H1 (cell line): ENCODE measurements around the gene SLC30A7. TPM values are rescaled to one million over a fixed set of nuclear protein-coding genes. Genes with fewer than 3 reads are reported as not detected.

Experiments used
- CTCF ChIA-PET: fragments of 300-600 bp; sonication (Branson Sonifier 250); formaldehyde crosslinking; loops from one replicate; lab custom pipeline; 2021; ENCODE audit not compliant: partially characterized antibody; lab: Charles Lee
- POLR2A ChIA-PET: fragments of 300-600 bp; sonication (Branson Sonifier 250); formaldehyde crosslinking; loops from one replicate; lab custom pipeline; 2021; ENCODE audit warnings: inconsistent platforms; ENCODE audit not compliant: partially characterized antibody; lab: Charles Lee
- DNase-seq, 2 experiments: peaks; one replicate each; pipeline versions ENCODE4 v3.0.0 to v3.0.0-alpha.2; 2010 to 2022; ENCODE audit warnings: low spot score in 2 of 2, low read depth in 1 of 2, mixed read lengths in 1 of 2
- FAIRE-seq: peaks from 2 replicates; lab custom pipeline; 2011; peaks lifted over from hg19 to GRCh38; lab: Jason Lieb, UNC
- H2AFZ ChIP-seq: 2 replicates; pipeline ENCODE4 v1.8.1; 2012; ENCODE audit warnings: low read length, inconsistent platforms
- H2AK5ac ChIP-seq: 2 replicates; pipeline ENCODE4 v1.6.1; 2013; ENCODE audit warnings: low read depth, low read length
- H2BK120ac ChIP-seq: replicated peaks from 2 replicates; pipeline ENCODE3; 2013; ENCODE audit warnings: low read depth, low read length, inconsistent platforms
- H2BK12ac ChIP-seq: 2 replicates; pipeline ENCODE4 v1.6.1; 2013; ENCODE audit warnings: low read depth, low read length
- H2BK15ac ChIP-seq: 2 replicates; pipeline ENCODE4 v1.6.1; 2013; ENCODE audit warnings: low read length
- H2BK20ac ChIP-seq: 2 replicates; pipeline ENCODE4 v1.6.1; 2013; ENCODE audit warnings: low read length
- H2BK5ac ChIP-seq: 2 replicates; pipeline ENCODE4 v1.6.1; 2013; ENCODE audit warnings: low read depth, low read length
- H3K14ac ChIP-seq: 2 replicates; pipeline ENCODE4 v1.6.1; 2013; ENCODE audit warnings: inconsistent platforms; ENCODE audit not compliant: insufficient read length
- H3K18ac ChIP-seq: 2 replicates; pipeline ENCODE4 v1.6.1; 2013; ENCODE audit warnings: low read length; ENCODE audit errors: extremely low read depth
- H3K23ac ChIP-seq: 2 replicates; pipeline ENCODE4 v1.6.1; 2013; ENCODE audit warnings: inconsistent platforms; ENCODE audit not compliant: insufficient read length
- H3K23me2 ChIP-seq: 2 replicates; pipeline ENCODE4 v1.6.1; 2013; ENCODE audit warnings: low read depth, low read length
- H3K27ac ChIP-seq: 2 replicates; pipeline ENCODE4 v1.6.1; 2011; ENCODE audit warnings: low read depth, low read length, inconsistent platforms
- H3K27me3 ChIP-seq, 4 experiments: replicated peaks in 1 of 4; 1 replicate in 1 of 4; 2 replicates in 3 of 4; pipeline versions ENCODE4 v1.6.1 to v1.8.1; 2011 to 2013; ENCODE audit warnings: low read length in 3 of 4, mild to moderate bottlenecking in 3 of 4, inconsistent platforms in 2 of 4, mixed read lengths in 2 of 4, moderate library complexity in 1 of 4; ENCODE audit not compliant: control insufficient read depth in 3 of 4, insufficient read depth in 3 of 4; ENCODE audit errors: extremely low read depth in 1 of 4
- H3K36me3 ChIP-seq, 4 experiments: 2 replicates each; pipeline versions ENCODE4 v1.6.1 to v1.8.1; 2011 to 2013; ENCODE audit warnings: mild to moderate bottlenecking in 4 of 4, low read length in 3 of 4, moderate library complexity in 2 of 4, control low read depth in 1 of 4, inconsistent platforms in 1 of 4; ENCODE audit not compliant: insufficient read depth in 4 of 4, control insufficient read depth in 2 of 4
- H3K4ac ChIP-seq: replicated peaks from 2 replicates; pipeline ENCODE3; 2013; ENCODE audit warnings: low read length, low read depth, mixed read lengths, inconsistent platforms; ENCODE audit not compliant: insufficient read length
- H3K4me1 ChIP-seq, 4 experiments: replicated peaks in 1 of 4; 1 replicate in 1 of 4; 2 replicates in 3 of 4; pipeline versions ENCODE4 v1.6.1 to v1.8.1; 2011 to 2013; ENCODE audit warnings: low read length in 3 of 4, inconsistent platforms in 2 of 4, mixed read lengths in 1 of 4; ENCODE audit not compliant: insufficient read depth in 4 of 4, control insufficient read depth in 3 of 4
- H3K4me2 ChIP-seq, 2 experiments: 2 replicates each; pipeline versions ENCODE4 v1.6.1 to v1.8.1; 2011 to 2013; ENCODE audit warnings: low read depth in 2 of 2, low read length in 2 of 2, control low read depth in 1 of 2, inconsistent platforms in 1 of 2, mild to moderate bottlenecking in 1 of 2; ENCODE audit not compliant: insufficient read depth in 1 of 2
- H3K4me3 ChIP-seq, 4 experiments: fragments of 200-600, 300-600 bp in 1 of 4; sonication (generic), shearing (Covaris generic), sonication (Bioruptor Twin) in 1 of 4; 2 replicates each; pipeline versions ENCODE4 v1.5.1 to v1.8.1; 2011 to 2016; ENCODE audit warnings: low read length in 4 of 4, low read depth in 3 of 4, control low read depth in 2 of 4, inconsistent platforms in 2 of 4, mild to moderate bottlenecking in 2 of 4, mixed read lengths in 1 of 4, moderate library complexity in 1 of 4; ENCODE audit not compliant: insufficient read depth in 2 of 4; ENCODE audit errors: extremely low read depth in 1 of 4
- H3K56ac ChIP-seq: replicated peaks from 2 replicates; pipeline ENCODE3; 2013; ENCODE audit warnings: low read depth, mild to moderate bottlenecking, mixed read lengths, low read length, inconsistent platforms; ENCODE audit not compliant: insufficient read length
- H3K79me1 ChIP-seq: 2 replicates; pipeline ENCODE4 v1.6.1; 2013; ENCODE audit warnings: low read depth, low read length, control low read depth
- H3K79me2 ChIP-seq, 2 experiments: 2 replicates each; pipeline versions ENCODE4 v1.6.1 to v1.8.1; 2012 to 2013; ENCODE audit warnings: low read length in 2 of 2, mild to moderate bottlenecking in 2 of 2, inconsistent platforms in 1 of 2; ENCODE audit not compliant: insufficient read depth in 2 of 2, control insufficient read depth in 1 of 2
- H3K9ac ChIP-seq, 4 experiments: replicated peaks in 1 of 4; 1 replicate in 1 of 4; 2 replicates in 3 of 4; pipeline versions ENCODE4 v1.6.1 to v1.8.1; 2011 to 2013; ENCODE audit warnings: low read depth in 3 of 4, low read length in 3 of 4, control low read depth in 2 of 4, mild to moderate bottlenecking in 2 of 4, moderate library complexity in 2 of 4, inconsistent platforms in 1 of 4; ENCODE audit errors: extremely low read depth in 1 of 4
- H3K9me3 ChIP-seq, 2 experiments: 2 replicates each; pipeline versions ENCODE4 v1.6.1 to v1.8.1; 2012 to 2013; ENCODE audit warnings: mild to moderate bottlenecking in 2 of 2, moderate library complexity in 2 of 2, control low read depth in 1 of 2, inconsistent platforms in 1 of 2, low read depth in 1 of 2, low read length in 1 of 2, mixed read lengths in 1 of 2; ENCODE audit not compliant: insufficient read depth in 2 of 2
- H4K20me1 ChIP-seq, 2 experiments: replicated peaks in 1 of 2; 2 replicates each; pipeline versions ENCODE3 to v1.8.1; 2011 to 2013; ENCODE audit warnings: inconsistent platforms in 2 of 2, low read length in 2 of 2, mild to moderate bottlenecking in 1 of 2; ENCODE audit not compliant: insufficient read depth in 2 of 2, control insufficient read depth in 1 of 2
- H4K5ac ChIP-seq: 2 replicates; pipeline ENCODE4 v1.6.1; 2013; ENCODE audit warnings: low read length, low read depth, mixed read lengths, inconsistent platforms; ENCODE audit not compliant: insufficient read length
- H4K8ac ChIP-seq: 2 replicates; pipeline ENCODE4 v1.8.0; 2013; ENCODE audit warnings: mild to moderate bottlenecking, moderate library complexity, low read length, inconsistent platforms; ENCODE audit not compliant: insufficient read depth; ENCODE audit errors: extremely low read depth
- H4K91ac ChIP-seq: replicated peaks from 2 replicates; pipeline ENCODE3; 2013; ENCODE audit warnings: low read length, mixed read lengths, inconsistent platforms; ENCODE audit not compliant: insufficient read length
- BCL11A ChIP-seq, 2 experiments: IDR thresholded peaks; one replicate each; pipeline ENCODE4 v1.6.1; 2011; ENCODE audit warnings: low read depth in 2 of 2, low read length in 2 of 2, mild to moderate bottlenecking in 2 of 2
- CEBPB ChIP-seq: IDR thresholded peaks from 2 replicates; pipeline ENCODE4 v1.6.1; 2012; ENCODE audit warnings: low read depth, low read length
- RBBP5 ChIP-seq: IDR thresholded peaks from 2 replicates; pipeline ENCODE4 v1.7.1; 2012; ENCODE audit warnings: low read depth, mild to moderate bottlenecking, inconsistent platforms, low read length, moderate library complexity, borderline replicate concordance
- SRF ChIP-seq: IDR thresholded peaks from 2 replicates; pipeline ENCODE4 v1.6.1; 2011; ENCODE audit warnings: mild to moderate bottlenecking, low read depth, low read length, moderate library complexity
- polyA plus RNA-seq, 7 experiments: library from polyadenylated mRNA; depleted of rRNA in 3 of 7; stranded (reverse) in 5 of 7; unstranded in 2 of 7; fragments of >200 nt in 5 of 7; fragments of 200-250 nt in 2 of 7; gene quantifications; 1 replicate in 5 of 7; 2 replicates in 1 of 7; 4 replicates in 1 of 7; pipeline versions ENCODE4 v1.2.1 to v1.2.3, GENCODE V29; 2011 to 2013; ENCODE audit warnings: missing spikeins in 2 of 7, mixed read lengths in 2 of 7
- total RNA-seq: library from RNA; stranded (reverse); fragmentation: NEBNext Ultra II Directional; extraction: Animal tissue kit (Norgen Biotek cat#: 25700); gene quantifications from 2 replicates; pipeline ENCODE4 v1.2.1, GENCODE V29; 2021

The SLC30A7 gene
- total and polyA plus RNA-seq, 2 of the 8 experiments (the other 6 are each of a cell fraction or from before 2014, with no cell fraction given) = 5.5 to 22.1 TPM

- peaks cover 3 to 55% (median 24%) of the 10 kb centered on the region in 4 experiments; a peak in 7 of 8 replicates for H3K36me3 ChIP-seq
Observed at GRCh38 chr1:100909018-100909417, 13.1 kb downstream of the SLC30A7 start.

More at GRCh38 chr1:100909018-100909417, 13.1 kb downstream of the SLC30A7 start:
- Histone ChIP-seq H3K27ac (no peak overlapping the region), H3K23me2 (no peaks in the 10 kb centered on the region), H2BK12ac (no peak overlapping the region), H4K20me1 (peaks cover 2% of the 10 kb centered on the region in 2 experiments), H3K56ac (no peak overlapping the region), H4K91ac (no peak overlapping the region), H4K5ac (no peak overlapping the region), H3K9me3 (no peaks in the 10 kb centered on the region), H4K8ac (no peak overlapping the region), H3K4ac (no peak overlapping the region), H2AFZ (no peak overlapping the region), H3K79me1 (no peaks in the 10 kb centered on the region), H3K4me3 (no peak overlapping the region), H3K23ac (no peak overlapping the region), H2BK5ac (no peak overlapping the region), H2BK120ac (no peak overlapping the region), H2BK20ac (no peak overlapping the region), H3K4me2 (no peak overlapping the region), H3K27me3 (no peaks in the 10 kb centered on the region), H3K9ac (no peak overlapping the region), H3K14ac (no peak overlapping the region), H3K18ac (no peak overlapping the region), H3K79me2 (peaks cover 0 to 9% of the 10 kb centered on the region in 2 experiments; a peak in 3 of 4 replicates), H3K4me1 (no peaks in the 10 kb centered on the region), H2BK15ac (no peak overlapping the region), H2AK5ac (no peak overlapping the region)
- CTCF ChIA-PET = interaction anchor here (1.2 kb wide), 1 partner anchor 366 kb away, joined by 3 read pairs; no protein-coding TSS in a partner anchor
- POLR2A ChIA-PET = interaction anchor here (1.4 kb wide), 1 partner anchor 13 kb away, joined by 6 read pairs; the partner anchor contains the start of gene SLC30A7
- FAIRE-seq (no peak), DNase-seq (no peak)
- no peak for TF ChIP-seq SRF
- TF ChIP-seq BCL11A (IDR thresholded peaks at IDR 0.05; ENCODE audit: low read depth in 2 of 2, low read length in 2 of 2) = no peak
- no peak for TF ChIP-seq CEBPB
- TF ChIP-seq RBBP5 = no peak
